ENCODE measurements around the gene RB1. TPM values are rescaled to one million over a fixed set of nuclear protein-coding genes. Genes with fewer than 3 reads are reported as not detected.

The RB1 gene
- total and polyA plus RNA-seq, 2 experiments from 2014 or later, result 19.5 to 22.3 TPM

GRCh38 chr13:48353590-48353989 is 50.0 kb downstream of the RB1 start:
- no peaks in the 10 kb centered on the region for H3K27me3 Mint-ChIP-seq (ENCODE audit: insufficient read depth, low read depth, poor library complexity)

More at GRCh38 chr13:48353590-48353989, 50.0 kb downstream of the RB1 start:
- Histone ChIP-seq H3K79me2 (replicated peaks; ENCODE audit: insufficient read depth) (no peaks in the 10 kb centered on the region), H3K36me3 (ENCODE audit: insufficient read depth) (0 out of 2 replicates have a peak, but pooled peaks cover 7% of the 10 kb centered on the region), H3K27me3 (ENCODE audit: insufficient read depth) (no peaks in the 10 kb centered on the region), H4K20me1 (replicated peaks; ENCODE audit: insufficient read depth) (no peaks in the 10 kb centered on the region), H3K9me2 (ENCODE audit: insufficient read depth) (no peaks in the 10 kb centered on the region; the same call in 1 of the 2 replicates), H3K4me3 (no peak overlapping the region), H3F3A (replicated peaks; ENCODE audit: low read depth) (no peaks in the 10 kb centered on the region), H3K4me1 (ENCODE audit: insufficient read depth) (no peaks in the 10 kb centered on the region), H3K4me2 (no peak overlapping the region), H3K27ac (ENCODE audit: low read depth) (no peak overlapping the region), H2AFZ (no peak overlapping the region)
- Mint-ChIP-seq H3K36me3 (ENCODE audit: low read depth) (peaks cover 59% of the 10 kb centered on the region), H3K4me3 (no peak overlapping the region), H3K9me3 (peaks cover 37% of the 10 kb centered on the region), H3K27ac (no peak overlapping the region), H3K4me1 (no peaks in the 10 kb centered on the region)
- DNase-seq (ENCODE audit: low spot score) (no peak), ATAC-seq (no peak)
- TF ChIP-seq NANOG (IDR thresholded peaks at IDR 0.05; ENCODE audit: borderline replicate concordance), result no peak
- TF ChIP-seq EZH2 (IDR thresholded peaks at IDR 0.05; ENCODE audit: low read depth, unreplicated experiment), result no peak
- TF ChIP-seq EZH2phosphoT487 (IDR thresholded peaks at IDR 0.05; ENCODE audit: unreplicated experiment), result no peak
- no peak for TF ChIP-seq STAT1 (IDR thresholded peaks at IDR 0.05; ENCODE audit: unreplicated experiment)
- no peak for TF ChIP-seq CTCF (conservative IDR thresholded peaks at IDR 0.05; ENCODE audit: low read depth in 2 of 2)
- TF ChIP-seq REST (IDR thresholded peaks at IDR 0.05; ENCODE audit: unreplicated experiment), result no peak
- TF ChIP-seq ZNF462 (CRISPR knock-in tag; IDR thresholded peaks at IDR 0.05), result no peak
- no peak for TF ChIP-seq ZNF331 (CRISPR knock-in tag; IDR thresholded peaks at IDR 0.05; ENCODE audit: low read depth)
- no peak for TF ChIP-seq JUNB (IDR thresholded peaks at IDR 0.05; ENCODE audit: unreplicated experiment)
- no peak for TF ChIP-seq ZNF114 (CRISPR knock-in tag; IDR thresholded peaks at IDR 0.05)
- no peak for TF ChIP-seq ETS1 (IDR thresholded peaks at IDR 0.05)
- TF ChIP-seq CREB1 (CRISPR knock-in tag; IDR thresholded peaks at IDR 0.05; ENCODE audit: low read depth), result no peak
- no peak for TF ChIP-seq POLR2AphosphoS5 (IDR thresholded peaks at IDR 0.05; ENCODE audit: low read depth)

Measured in GM23338 (cell line).